K562 (cell line): Measurements from ENCODE around the gene CLIC2. TPM values are rescaled to one million over a fixed set of nuclear protein-coding genes. Genes with fewer than 3 reads are reported as not detected.

Source experiments
- ARID3B ChIP-seq: fragments of 250-450 bp; sonication (Bioruptor Pico); IDR thresholded peaks from 2 replicates; pipeline ENCODE4 v1.4.0; 2020; ENCODE audit warnings: borderline replicate concordance
- CBX5 ChIP-seq: IDR thresholded peaks from 2 replicates; pipeline ENCODE4 v1.6.1; 2014; ENCODE audit warnings: low read depth, borderline replicate concordance
- CTBP1 ChIP-seq: fragments of 450-650 bp; IDR thresholded peaks from 2 replicates; pipeline ENCODE4 v1.6.1; 2016; ENCODE audit warnings: borderline replicate concordance
- FOXM1 ChIP-seq, 2 experiments: fragments of 450-650 bp in 1 of 2; sonication (generic) in 1 of 2; formaldehyde crosslinking in 1 of 2; IDR thresholded peaks; 2 replicates each; pipeline versions ENCODE4 v1.6.1 to v1.9.0; 2017 to 2022; ENCODE audit warnings: low read depth in 2 of 2, mild to moderate bottlenecking in 2 of 2, missing genetic modification reagents in 1 of 2, moderate library complexity in 1 of 2
- FOXP1 ChIP-seq: sonication (generic); formaldehyde crosslinking; IDR thresholded peaks from 2 replicates; pipeline ENCODE4 v1.8.0; 2022; ENCODE audit warnings: mild to moderate bottlenecking, missing genetic modification reagents
- GABPB1 ChIP-seq: sonication (generic); formaldehyde crosslinking; IDR thresholded peaks from 2 replicates; pipeline ENCODE4 v1.8.0; 2022; ENCODE audit warnings: mild to moderate bottlenecking, missing genetic modification reagents
- LARP7 ChIP-seq: fragments of 450-650 bp; IDR thresholded peaks from 2 replicates; pipeline ENCODE4 v1.6.1; 2016
- MEF2A ChIP-seq: IDR thresholded peaks from 2 replicates; pipeline ENCODE4 v1.6.1; 2011; ENCODE audit warnings: low read depth, mild to moderate bottlenecking, low read length, moderate library complexity; ENCODE audit not compliant: control insufficient read depth
- MYBL2 ChIP-seq, 2 experiments: fragments of 450-650 bp in 1 of 2; sonication (generic) in 1 of 2; formaldehyde crosslinking in 1 of 2; IDR thresholded peaks; 2 replicates each; pipeline versions ENCODE4 v1.6.1 to v1.8.1; 2017 to 2022; ENCODE audit warnings: borderline replicate concordance in 1 of 2, inconsistent platforms in 1 of 2, low read depth in 1 of 2, mild to moderate bottlenecking in 1 of 2, missing genetic modification reagents in 1 of 2, moderate library complexity in 1 of 2
- POLR2A ChIP-seq: fragments of 450-650 bp; conservative IDR thresholded peaks from 2 replicates; pipeline ENCODE4 v1.6.1; 2016
- PYGO2 ChIP-seq: fragments of 450-650 bp; IDR thresholded peaks from 2 replicates; pipeline ENCODE4 v1.6.1; 2016; ENCODE audit warnings: mild to moderate bottlenecking, missing genetic modification characterization, moderate library complexity, missing compliant biosample characterization
- SMARCB1 ChIP-seq: IDR thresholded peaks from 2 replicates; pipeline ENCODE4 v1.6.1; 2011; ENCODE audit warnings: improper control_type of control experiment, low read depth; ENCODE audit not compliant: insufficient read length
- SUPT5H ChIP-seq: fragments of 450-650 bp; IDR thresholded peaks from 2 replicates; pipeline ENCODE4 v1.6.1; 2016
- TGIF2 ChIP-seq: sonication (generic); formaldehyde crosslinking; IDR thresholded peaks from 2 replicates; pipeline ENCODE4 v1.8.1; 2022; ENCODE audit warnings: mild to moderate bottlenecking, missing genetic modification reagents, moderate library complexity
- XRCC4 ChIP-seq: IDR thresholded peaks from one replicate; pipeline ENCODE4 v1.6.1; 2011; ENCODE audit not compliant: insufficient read depth, insufficient read length; ENCODE audit errors: extremely low read depth
- ZBTB26 ChIP-seq: fragments of 450-650 bp; formaldehyde crosslinking; IDR thresholded peaks from 2 replicates; pipeline ENCODE4 v1.4.0; 2022; ENCODE audit warnings: missing genetic modification characterization
- ZBTB49 ChIP-seq: sonication (generic); formaldehyde crosslinking; IDR thresholded peaks from 2 replicates; pipeline ENCODE4 v1.8.0; 2022; ENCODE audit warnings: missing genetic modification reagents, mild to moderate bottlenecking, borderline replicate concordance
- ZKSCAN3 ChIP-seq: fragments of 250-450 bp; sonication (Bioruptor Pico); IDR thresholded peaks from 2 replicates; pipeline ENCODE4 v1.4.0; 2020
- ZNF124 ChIP-seq: sonication (generic); formaldehyde crosslinking; IDR thresholded peaks from 2 replicates; pipeline ENCODE4 v1.8.1; 2022; ENCODE audit warnings: missing genetic modification reagents
- ZNF696 ChIP-seq: fragments of 250-450 bp; sonication (Bioruptor Pico); conservative IDR thresholded peaks from 2 replicates; pipeline ENCODE4 v1.4.0; 2020; ENCODE audit warnings: mild to moderate bottlenecking, moderate library complexity
- polyA plus RNA-seq, 8 experiments: library from polyadenylated mRNA; depleted of rRNA in 4 of 8; stranded (reverse) in 5 of 8; unstranded in 3 of 8; fragments of >200 nt; fragmentation: Nextera tagmentation in 2 of 8; fragmentation: Illumina TruSeq in 1 of 8; extraction: Ambion mirVana in 2 of 8; extraction: Trizol in 1 of 8; gene quantifications; 2 replicates each; pipeline versions ENCODE4 v1.2.1 to v1.2.3, GENCODE V29; 2011 to 2014; ENCODE audit warnings: inconsistent platforms in 1 of 8, missing spikeins in 1 of 8
- total RNA-seq, 7 experiments: library from RNA; depleted of rRNA in 6 of 7; stranded (reverse); fragments of >200 nt in 6 of 7; fragmentation: Illumina TruSeq in 2 of 7; extraction: Trizol in 2 of 7; gene quantifications; 2 replicates each; pipeline versions ENCODE4 v1.2.1 to v1.2.3, GENCODE V29; 2011 to 2021; ENCODE audit warnings: low replicate concordance in 1 of 7
- TF ChIP-seq, protein P1 (sequence below): fragments of 250-450 bp; sonication (Bioruptor Pico); IDR thresholded peaks from 2 replicates; pipeline ENCODE4 v1.5.0; 2020; ENCODE audit warnings: mild to moderate bottlenecking, borderline replicate concordance

Gene CLIC2
- total and polyA plus RNA-seq, 9 of the 15 experiments (the other 6 are each of a cell fraction or from before 2014, with no cell fraction given), result 37.0 to 83.7 (median 74.7) TPM

DNA sequence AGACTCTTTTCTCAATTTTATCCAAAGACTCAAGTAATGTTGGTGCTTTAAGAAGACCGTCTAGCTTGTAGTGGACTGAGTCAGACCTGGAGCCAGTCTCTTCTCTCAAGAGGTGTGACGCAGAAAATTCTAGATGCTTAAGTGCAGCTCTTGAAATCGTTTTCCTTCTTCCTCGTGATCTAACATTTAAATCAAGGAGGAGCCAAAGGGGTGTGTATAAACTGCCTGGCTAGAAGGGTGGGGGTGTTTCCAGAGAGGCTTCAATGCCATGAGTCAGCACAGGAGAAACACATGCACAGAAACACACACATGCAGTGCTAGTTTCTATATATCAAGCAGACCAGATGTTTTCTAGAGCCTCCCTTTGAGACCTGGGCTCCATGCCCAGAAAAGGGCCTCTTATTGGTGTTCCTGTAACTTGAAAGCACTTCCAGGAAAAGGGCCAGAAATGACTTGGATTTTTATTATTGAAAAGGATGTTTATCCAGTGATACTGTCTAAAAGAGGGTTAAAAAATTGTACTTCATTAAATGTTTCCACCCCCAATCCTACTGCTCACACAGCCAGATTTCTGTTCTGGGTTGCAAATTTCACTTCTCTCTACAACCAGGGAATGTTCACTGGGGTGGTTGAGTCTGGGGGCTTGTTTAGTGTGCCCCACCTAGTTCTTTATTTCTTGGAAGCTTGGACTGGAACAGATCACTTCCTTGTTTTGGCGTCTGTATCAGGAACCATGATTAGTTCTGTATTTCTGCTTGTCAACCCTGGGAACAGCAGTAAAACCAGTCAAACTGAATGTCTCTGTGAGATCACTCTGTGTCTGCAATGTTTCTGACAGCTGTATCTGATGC is at the start of gene CLIC2 (continued):
- TF ChIP-seq ZNF696 (CRISPR knock-in tag) (no peak), ZNF124 (CRISPR knock-in tag) (no peak), FOXP1 (CRISPR knock-in tag) (no peak), GABPB1 (CRISPR knock-in tag) (no peak), MYBL2 (IDR thresholded peaks at IDR 0.05; ENCODE audit: low read depth) (peak; percentile 53; the same call in 1 of the 2 replicates), MYBL2 (CRISPR knock-in tag; IDR thresholded peaks at IDR 0.05; ENCODE audit: borderline replicate concordance) (no peak), ZBTB26 (no peak), XRCC4 (no peak), PYGO2 (tag) (no peak), SUPT5H (peak; percentile 49; the same call in 1 of the 2 replicates), POLR2A (peak; percentile 70), MEF2A (no peak), FOXM1 (IDR thresholded peaks at IDR 0.05; ENCODE audit: low read depth) (peak; percentile 43), FOXM1 (CRISPR knock-in tag; IDR thresholded peaks at IDR 0.05; ENCODE audit: low read depth) (no peak), CBX5 (no peak), ZKSCAN3 (CRISPR knock-in tag) (no peak), ARID3B (CRISPR knock-in tag) (no peak), TGIF2 (CRISPR knock-in tag) (no peak), SMARCB1 (no peak), CTBP1 (peak; percentile 37; the same call in 1 of the 2 replicates), LARP7 (no peak), ZBTB49 (CRISPR knock-in tag) (no peak)
- TF ChIP-seq, protein P1, sequence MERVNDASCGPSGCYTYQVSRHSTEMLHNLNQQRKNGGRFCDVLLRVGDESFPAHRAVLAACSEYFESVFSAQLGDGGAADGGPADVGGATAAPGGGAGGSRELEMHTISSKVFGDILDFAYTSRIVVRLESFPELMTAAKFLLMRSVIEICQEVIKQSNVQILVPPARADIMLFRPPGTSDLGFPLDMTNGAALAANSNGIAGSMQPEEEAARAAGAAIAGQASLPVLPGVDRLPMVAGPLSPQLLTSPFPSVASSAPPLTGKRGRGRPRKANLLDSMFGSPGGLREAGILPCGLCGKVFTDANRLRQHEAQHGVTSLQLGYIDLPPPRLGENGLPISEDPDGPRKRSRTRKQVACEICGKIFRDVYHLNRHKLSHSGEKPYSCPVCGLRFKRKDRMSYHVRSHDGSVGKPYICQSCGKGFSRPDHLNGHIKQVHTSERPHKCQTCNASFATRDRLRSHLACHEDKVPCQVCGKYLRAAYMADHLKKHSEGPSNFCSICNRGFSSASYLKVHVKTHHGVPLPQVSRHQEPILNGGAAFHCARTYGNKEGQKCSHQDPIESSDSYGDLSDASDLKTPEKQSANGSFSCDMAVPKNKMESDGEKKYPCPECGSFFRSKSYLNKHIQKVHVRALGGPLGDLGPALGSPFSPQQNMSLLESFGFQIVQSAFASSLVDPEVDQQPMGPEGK (CRISPR knock-in tag), result no peak
